ENCODE data around the gene CACNG4. TPM values are rescaled to one million over a fixed set of nuclear protein-coding genes. Genes with fewer than 3 reads are reported as not detected.

The CACNG4 gene
- polyA plus RNA-seq, 1 donor from 2014 or later: 32.9 TPM

DNA sequence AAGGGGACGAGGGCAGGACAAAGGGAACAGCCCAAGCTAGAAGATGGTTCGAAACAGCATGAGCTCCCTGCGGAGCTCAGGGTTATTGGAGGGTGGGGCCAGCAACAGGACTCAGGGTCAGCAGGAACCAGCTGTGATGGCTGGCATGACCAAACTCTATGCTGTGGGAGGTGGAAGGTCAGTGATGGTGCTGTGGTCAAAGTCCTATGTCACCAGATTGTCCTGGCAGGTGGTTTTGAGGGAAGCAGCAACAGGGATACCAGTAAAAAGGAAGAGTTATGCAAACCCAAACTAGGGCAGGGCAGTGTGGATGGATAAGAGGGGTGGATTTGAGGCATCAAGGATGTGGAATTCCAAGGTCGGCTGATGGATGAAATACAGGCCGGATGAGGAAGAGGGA is 32.4 kb downstream of the CACNG4 start:
- no peaks in the 10 kb centered on the region for H3K27me3 ChIP-seq (ENCODE audit: insufficient read depth, low read depth, low read length)
- H3K9ac ChIP-seq (ENCODE audit: low read length): no peak overlapping the region
- no peaks in the 10 kb centered on the region for H3K9me2 ChIP-seq (ENCODE audit: insufficient read depth, low read length)
- H3K4me3 ChIP-seq (ENCODE audit: low read length): no peak overlapping the region
- no peak overlapping the region for H3K4me2 ChIP-seq (ENCODE audit: low read length)
- H3K9me3 ChIP-seq (ENCODE audit: low read length): no peaks in the 10 kb centered on the region
- TF ChIP-seq, protein P1, sequence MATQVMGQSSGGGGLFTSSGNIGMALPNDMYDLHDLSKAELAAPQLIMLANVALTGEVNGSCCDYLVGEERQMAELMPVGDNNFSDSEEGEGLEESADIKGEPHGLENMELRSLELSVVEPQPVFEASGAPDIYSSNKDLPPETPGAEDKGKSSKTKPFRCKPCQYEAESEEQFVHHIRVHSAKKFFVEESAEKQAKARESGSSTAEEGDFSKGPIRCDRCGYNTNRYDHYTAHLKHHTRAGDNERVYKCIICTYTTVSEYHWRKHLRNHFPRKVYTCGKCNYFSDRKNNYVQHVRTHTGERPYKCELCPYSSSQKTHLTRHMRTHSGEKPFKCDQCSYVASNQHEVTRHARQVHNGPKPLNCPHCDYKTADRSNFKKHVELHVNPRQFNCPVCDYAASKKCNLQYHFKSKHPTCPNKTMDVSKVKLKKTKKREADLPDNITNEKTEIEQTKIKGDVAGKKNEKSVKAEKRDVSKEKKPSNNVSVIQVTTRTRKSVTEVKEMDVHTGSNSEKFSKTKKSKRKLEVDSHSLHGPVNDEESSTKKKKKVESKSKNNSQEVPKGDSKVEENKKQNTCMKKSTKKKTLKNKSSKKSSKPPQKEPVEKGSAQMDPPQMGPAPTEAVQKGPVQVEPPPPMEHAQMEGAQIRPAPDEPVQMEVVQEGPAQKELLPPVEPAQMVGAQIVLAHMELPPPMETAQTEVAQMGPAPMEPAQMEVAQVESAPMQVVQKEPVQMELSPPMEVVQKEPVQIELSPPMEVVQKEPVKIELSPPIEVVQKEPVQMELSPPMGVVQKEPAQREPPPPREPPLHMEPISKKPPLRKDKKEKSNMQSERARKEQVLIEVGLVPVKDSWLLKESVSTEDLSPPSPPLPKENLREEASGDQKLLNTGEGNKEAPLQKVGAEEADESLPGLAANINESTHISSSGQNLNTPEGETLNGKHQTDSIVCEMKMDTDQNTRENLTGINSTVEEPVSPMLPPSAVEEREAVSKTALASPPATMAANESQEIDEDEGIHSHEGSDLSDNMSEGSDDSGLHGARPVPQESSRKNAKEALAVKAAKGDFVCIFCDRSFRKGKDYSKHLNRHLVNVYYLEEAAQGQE (IDR thresholded peaks at IDR 0.05; ENCODE audit: borderline replicate concordance): no peak
- TF ChIP-seq POLR2AphosphoS5 (IDR thresholded peaks at IDR 0.05): no peak
- no peak for TF ChIP-seq EZH2 (IDR thresholded peaks at IDR 0.05; ENCODE audit: borderline replicate concordance, insufficient read depth, low read length, poor library complexity, severe bottlenecking)
- TF ChIP-seq EP300 (conservative IDR thresholded peaks at IDR 0.05; ENCODE audit: poor library complexity, severe bottlenecking): no peak
- TF ChIP-seq RAD21 (conservative IDR thresholded peaks at IDR 0.05): no peak
- TF ChIP-seq TAF1 (IDR thresholded peaks at IDR 0.05; ENCODE audit: low read depth): no peak
- TF ChIP-seq, protein P2, sequence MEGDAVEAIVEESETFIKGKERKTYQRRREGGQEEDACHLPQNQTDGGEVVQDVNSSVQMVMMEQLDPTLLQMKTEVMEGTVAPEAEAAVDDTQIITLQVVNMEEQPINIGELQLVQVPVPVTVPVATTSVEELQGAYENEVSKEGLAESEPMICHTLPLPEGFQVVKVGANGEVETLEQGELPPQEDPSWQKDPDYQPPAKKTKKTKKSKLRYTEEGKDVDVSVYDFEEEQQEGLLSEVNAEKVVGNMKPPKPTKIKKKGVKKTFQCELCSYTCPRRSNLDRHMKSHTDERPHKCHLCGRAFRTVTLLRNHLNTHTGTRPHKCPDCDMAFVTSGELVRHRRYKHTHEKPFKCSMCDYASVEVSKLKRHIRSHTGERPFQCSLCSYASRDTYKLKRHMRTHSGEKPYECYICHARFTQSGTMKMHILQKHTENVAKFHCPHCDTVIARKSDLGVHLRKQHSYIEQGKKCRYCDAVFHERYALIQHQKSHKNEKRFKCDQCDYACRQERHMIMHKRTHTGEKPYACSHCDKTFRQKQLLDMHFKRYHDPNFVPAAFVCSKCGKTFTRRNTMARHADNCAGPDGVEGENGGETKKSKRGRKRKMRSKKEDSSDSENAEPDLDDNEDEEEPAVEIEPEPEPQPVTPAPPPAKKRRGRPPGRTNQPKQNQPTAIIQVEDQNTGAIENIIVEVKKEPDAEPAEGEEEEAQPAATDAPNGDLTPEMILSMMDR (IDR thresholded peaks at IDR 0.05; ENCODE audit: poor library complexity, severe bottlenecking): no peak
- TF ChIP-seq MXI1 (conservative IDR thresholded peaks at IDR 0.05; ENCODE audit: poor library complexity, severe bottlenecking): no peak
- TF ChIP-seq SMC3 (conservative IDR thresholded peaks at IDR 0.05; ENCODE audit: poor library complexity): no peak
- no peaks in the 10 kb centered on the region for H4K20me1 ChIP-seq (ENCODE audit: insufficient read depth)
- H3K36me3 ChIP-seq (ENCODE audit: insufficient read depth, low read length): no peaks in the 10 kb centered on the region
- H3K79me2 ChIP-seq (replicated peaks; ENCODE audit: insufficient read depth, low read length): peaks cover 6% of the 10 kb centered on the region
- no peak overlapping the region for H3K27ac ChIP-seq (ENCODE audit: low read length)
- H2AFZ ChIP-seq (ENCODE audit: low read depth, low read length): no peak overlapping the region
- H3F3A ChIP-seq (ENCODE audit: insufficient read depth, low read length, poor library complexity, severe bottlenecking): no peaks in the 10 kb centered on the region

- Histone ChIP-seq H3K27ac (ENCODE audit: low read length) (no peak overlapping the region), H3K4me3 (ENCODE audit: low read length) (no peak overlapping the region), H3K9ac (ENCODE audit: low read length) (no peak overlapping the region), H4K20me1 (ENCODE audit: insufficient read depth) (no peaks in the 10 kb centered on the region), H3F3A (ENCODE audit: insufficient read depth, low read length, poor library complexity, severe bottlenecking) (no peaks in the 10 kb centered on the region), H3K4me2 (ENCODE audit: low read length) (no peak overlapping the region), H3K36me3 (ENCODE audit: insufficient read depth, low read length) (peaks cover 4% of the 10 kb centered on the region), H2AFZ (ENCODE audit: low read depth, low read length) (no peak overlapping the region), H3K79me2 (replicated peaks; ENCODE audit: insufficient read depth, low read length) (peaks cover 6% of the 10 kb centered on the region), H3K9me3 (ENCODE audit: low read length) (no peaks in the 10 kb centered on the region), H3K9me2 (ENCODE audit: insufficient read depth, low read length) (no peaks in the 10 kb centered on the region), H3K27me3 (ENCODE audit: insufficient read depth, low read depth, low read length) (no peaks in the 10 kb centered on the region)
- TF ChIP-seq TAF1 (IDR thresholded peaks at IDR 0.05; ENCODE audit: low read depth) (no peak), EZH2 (IDR thresholded peaks at IDR 0.05; ENCODE audit: borderline replicate concordance, insufficient read depth, low read length, poor library complexity, severe bottlenecking) (no peak), RAD21 (conservative IDR thresholded peaks at IDR 0.05) (no peak)
Observed at GRCh38 chr17:67003231-67003630, 38.7 kb downstream of the CACNG4 start.

DNA sequence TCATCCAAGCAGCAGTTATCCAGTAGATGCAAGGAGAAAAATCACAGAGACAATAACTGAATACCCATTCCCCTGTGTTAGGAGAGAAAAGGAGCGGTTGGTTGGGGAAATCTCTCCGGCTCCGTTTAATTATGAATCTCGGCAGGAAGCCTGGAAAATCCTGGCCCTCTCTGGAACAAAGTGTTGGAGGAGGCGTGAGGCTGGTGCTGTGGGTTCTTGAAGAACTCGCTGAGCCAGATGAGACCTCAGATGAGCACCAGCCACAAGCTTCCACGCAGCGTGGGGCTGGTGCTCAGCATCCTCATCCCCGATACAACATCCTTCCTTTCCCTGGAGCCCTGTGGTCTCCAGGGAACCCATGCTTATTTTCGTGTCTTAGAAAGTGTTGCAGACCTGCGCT is 39.7 kb downstream of the CACNG4 start:
- no peaks in the 10 kb centered on the region for H3K9me3 ChIP-seq (ENCODE audit: low read length)
- H3K4me2 ChIP-seq (ENCODE audit: low read length): no peak overlapping the region
- no peak overlapping the region for H3K4me3 ChIP-seq (ENCODE audit: low read length)
- no peaks in the 10 kb centered on the region for H3F3A ChIP-seq (ENCODE audit: insufficient read depth, low read length, poor library complexity, severe bottlenecking)
- TF ChIP-seq, protein P1 (IDR thresholded peaks at IDR 0.05; ENCODE audit: borderline replicate concordance): no peak
- TF ChIP-seq RAD21 (conservative IDR thresholded peaks at IDR 0.05) (no peak), POLR2AphosphoS5 (IDR thresholded peaks at IDR 0.05) (no peak), MXI1 (conservative IDR thresholded peaks at IDR 0.05; ENCODE audit: poor library complexity, severe bottlenecking) (no peak), EZH2 (IDR thresholded peaks at IDR 0.05; ENCODE audit: borderline replicate concordance, insufficient read depth, low read length, poor library complexity, severe bottlenecking) (no peak), TAF1 (IDR thresholded peaks at IDR 0.05; ENCODE audit: low read depth) (no peak), EP300 (conservative IDR thresholded peaks at IDR 0.05; ENCODE audit: poor library complexity, severe bottlenecking) (no peak), SMC3 (conservative IDR thresholded peaks at IDR 0.05; ENCODE audit: poor library complexity) (no peak)
- TF ChIP-seq, protein P2 (IDR thresholded peaks at IDR 0.05; ENCODE audit: poor library complexity, severe bottlenecking): no peak
- no peak overlapping the region for H3K27ac ChIP-seq (ENCODE audit: low read length)
- no peaks in the 10 kb centered on the region for H4K20me1 ChIP-seq (ENCODE audit: insufficient read depth)
- H3K79me2 ChIP-seq (replicated peaks; ENCODE audit: insufficient read depth, low read length): peaks cover 6% of the 10 kb centered on the region
- H3K27me3 ChIP-seq (ENCODE audit: insufficient read depth, low read depth, low read length): no peaks in the 10 kb centered on the region
- no peak overlapping the region for H3K9ac ChIP-seq (ENCODE audit: low read length)
- H2AFZ ChIP-seq (ENCODE audit: low read depth, low read length): no peak overlapping the region
- peaks cover 4% of the 10 kb centered on the region for H3K36me3 ChIP-seq (ENCODE audit: insufficient read depth, low read length)
- H3K9me2 ChIP-seq (ENCODE audit: insufficient read depth, low read length): no peaks in the 10 kb centered on the region

Measured in neural cell (in vitro differentiated cells).